Stomach (tissue), 4 donors: ENCODE measurements around the gene B4GALT6.
"Not testable (repeated sequence)": the region's sequence is repeated elsewhere in the genome, so short reads cannot be mapped to it uniquely, and the experiment has no call there.

ENCODE experiments used
- EP300 ChIP-seq: sonication (generic); formaldehyde crosslinking; IDR thresholded peaks from one replicate; pipeline ENCODE4 v1.6.1; 2017; ENCODE audit warnings: antibody characterized with exemption
- POLR2A ChIP-seq, 4 donors: fragments of 450-650 bp; IDR thresholded peaks; one replicate each; pipeline ENCODE4 v1.6.1; 2016; ENCODE audit warnings: antibody characterized with exemption in 4 of 4, control low read depth in 2 of 4, mild to moderate bottlenecking in 1 of 4, moderate library complexity in 1 of 4
- POLR2AphosphoS5 ChIP-seq, 3 donors: sonication (generic); formaldehyde crosslinking; IDR thresholded peaks; one replicate each; pipeline ENCODE4 v1.6.1; 2016; ENCODE audit warnings: antibody characterized with exemption in 3 of 3
- TF ChIP-seq, protein P1 (sequence below), 7 experiments: fragments of 450-650 bp in 4 of 7; fragments of 200-600 bp in 3 of 7; sonication (generic) in 3 of 7; IDR thresholded peaks; one replicate each; pipeline ENCODE4 v1.5.1; 2016 to 2019; ENCODE audit warnings: antibody characterized with exemption in 7 of 7, control low read depth in 2 of 7, mild to moderate bottlenecking in 1 of 7

DNA sequence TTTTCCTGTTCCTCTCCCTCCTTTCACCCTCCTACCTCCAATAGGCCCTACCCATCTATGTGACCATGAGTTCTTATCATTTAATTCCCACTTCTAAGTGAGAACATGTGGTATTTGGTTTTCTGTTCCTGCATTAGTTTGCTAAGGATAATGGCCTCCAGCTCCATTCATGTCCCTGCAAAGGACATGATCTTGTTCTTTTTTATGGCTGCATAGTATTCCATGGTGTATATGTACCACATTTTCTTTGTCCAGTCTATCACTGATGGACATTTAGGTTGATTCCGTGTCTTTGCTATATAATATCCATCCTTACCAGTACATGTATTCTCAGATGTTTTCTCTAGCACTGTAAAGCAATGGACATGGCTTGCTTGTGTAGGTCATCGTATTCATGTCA, 44.8 kb upstream of the B4GALT6 start:
- TF ChIP-seq POLR2A (IDR thresholded peaks at IDR 0.05); EP300; POLR2AphosphoS5 (IDR thresholded peaks at IDR 0.05): not testable (repeated sequence)
- TF ChIP-seq, protein P1, sequence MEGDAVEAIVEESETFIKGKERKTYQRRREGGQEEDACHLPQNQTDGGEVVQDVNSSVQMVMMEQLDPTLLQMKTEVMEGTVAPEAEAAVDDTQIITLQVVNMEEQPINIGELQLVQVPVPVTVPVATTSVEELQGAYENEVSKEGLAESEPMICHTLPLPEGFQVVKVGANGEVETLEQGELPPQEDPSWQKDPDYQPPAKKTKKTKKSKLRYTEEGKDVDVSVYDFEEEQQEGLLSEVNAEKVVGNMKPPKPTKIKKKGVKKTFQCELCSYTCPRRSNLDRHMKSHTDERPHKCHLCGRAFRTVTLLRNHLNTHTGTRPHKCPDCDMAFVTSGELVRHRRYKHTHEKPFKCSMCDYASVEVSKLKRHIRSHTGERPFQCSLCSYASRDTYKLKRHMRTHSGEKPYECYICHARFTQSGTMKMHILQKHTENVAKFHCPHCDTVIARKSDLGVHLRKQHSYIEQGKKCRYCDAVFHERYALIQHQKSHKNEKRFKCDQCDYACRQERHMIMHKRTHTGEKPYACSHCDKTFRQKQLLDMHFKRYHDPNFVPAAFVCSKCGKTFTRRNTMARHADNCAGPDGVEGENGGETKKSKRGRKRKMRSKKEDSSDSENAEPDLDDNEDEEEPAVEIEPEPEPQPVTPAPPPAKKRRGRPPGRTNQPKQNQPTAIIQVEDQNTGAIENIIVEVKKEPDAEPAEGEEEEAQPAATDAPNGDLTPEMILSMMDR (IDR thresholded peaks at IDR 0.05) = not testable (repeated sequence)
